ENCODE results near the gene CALML5. TPM values are rescaled to one million over a fixed set of nuclear protein-coding genes. Genes with fewer than 3 reads are reported as not detected.

CALML5 gene, protein sequence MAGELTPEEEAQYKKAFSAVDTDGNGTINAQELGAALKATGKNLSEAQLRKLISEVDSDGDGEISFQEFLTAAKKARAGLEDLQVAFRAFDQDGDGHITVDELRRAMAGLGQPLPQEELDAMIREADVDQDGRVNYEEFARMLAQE
- not detected in 2 replicates for total RNA-seq

DNA sequence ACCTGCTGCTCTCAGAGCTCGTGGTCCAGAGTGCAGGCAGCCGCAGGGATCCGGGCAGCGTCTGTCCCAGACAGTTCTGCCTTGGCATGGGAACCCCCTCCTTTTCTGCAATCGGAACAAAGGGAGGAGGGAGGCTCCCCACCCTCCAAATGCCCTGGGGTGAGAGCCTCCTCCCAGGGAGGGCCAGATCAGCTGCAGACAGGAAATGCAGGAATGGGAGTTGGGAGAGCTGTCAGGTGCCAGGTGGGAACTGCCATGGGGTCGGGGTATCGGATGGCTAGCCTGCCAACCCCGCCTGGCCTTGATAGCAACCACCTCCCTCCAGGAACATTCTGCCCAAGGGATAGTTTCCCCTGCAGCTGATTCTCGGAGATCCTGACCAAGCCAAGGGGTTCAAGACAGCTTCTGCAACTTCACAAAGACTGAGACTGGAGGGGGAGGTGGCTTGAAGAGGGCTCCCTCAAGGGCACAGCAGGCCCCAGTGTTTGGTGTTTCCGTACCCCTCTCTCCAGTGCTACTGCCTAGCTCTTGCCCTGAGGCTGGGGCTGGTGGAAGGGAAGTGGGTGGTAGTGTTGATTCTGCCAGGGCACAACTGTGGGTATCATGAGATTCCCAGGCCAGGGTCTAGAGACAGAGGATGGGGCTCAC, at the start of gene CALML5:
Gene CALML5, minus strand, starts transcription at position 78 of the 648 bp plus-strand sequence. CDS start 132 bp downstream, outside the sequence.

DNA sequence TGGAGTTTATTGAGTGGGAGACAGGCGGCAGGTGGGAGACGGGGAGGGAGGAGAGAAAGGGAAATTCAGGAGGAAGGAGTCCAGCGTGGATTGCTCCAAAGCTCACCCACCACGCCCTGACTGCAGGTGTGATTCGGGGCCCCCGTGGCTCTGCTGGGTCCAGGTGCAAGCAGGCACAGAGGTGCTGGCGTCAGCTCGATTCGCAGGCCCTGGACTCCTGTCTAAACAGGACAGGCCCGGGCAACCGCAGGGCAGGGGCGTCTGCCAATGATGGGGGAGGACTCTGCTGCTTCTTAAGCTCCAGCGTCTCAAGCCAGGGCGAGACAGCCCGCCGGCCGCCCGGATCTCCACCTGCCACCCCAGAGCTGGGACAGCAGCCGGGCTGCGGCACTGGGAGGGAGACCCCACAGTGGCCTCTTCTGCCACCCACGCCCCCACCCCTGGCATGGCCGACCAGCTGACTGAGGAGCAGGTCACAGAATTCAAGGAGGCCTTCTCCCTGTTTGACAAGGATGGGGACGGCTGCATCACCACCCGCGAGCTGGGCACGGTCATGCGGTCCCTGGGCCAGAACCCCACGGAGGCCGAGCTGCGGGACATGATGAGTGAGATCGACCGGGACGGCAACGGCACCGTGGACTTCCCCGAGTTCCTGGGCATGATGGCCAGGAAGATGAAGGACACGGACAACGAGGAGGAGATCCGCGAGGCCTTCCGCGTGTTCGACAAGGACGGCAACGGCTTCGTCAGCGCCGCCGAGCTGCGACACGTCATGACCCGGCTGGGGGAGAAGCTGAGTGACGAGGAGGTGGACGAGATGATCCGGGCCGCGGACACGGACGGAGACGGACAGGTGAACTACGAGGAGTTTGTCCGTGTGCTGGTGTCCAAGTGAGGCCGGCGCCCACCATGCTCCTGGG, 25.5 kb upstream of the CALML5 start, which contains the start of gene CALML3:
Gene CALML3, plus strand, starts transcription at position 321 of the 920 bp plus-strand sequence. Its CDS starts 125 bp downstream, at position 446.

Other genes starting within 250 kb of the CALML5 start
- gene UCN3, start 134.6 kb downstream of the CALML5 start, total RNA-seq = not detected in 2 replicates
- gene TUBAL3, start 94.7 kb downstream of the CALML5 start, total RNA-seq = 0.18 and 0.19 TPM in 2 replicates
- 15.2 and 18.2 TPM in 2 replicates for gene NET1, start 87.0 kb downstream of the CALML5 start, total RNA-seq
- gene CALML3, start 25.4 kb upstream of the CALML5 start, total RNA-seq = not detected in 2 replicates
- 6.2 and 10.6 TPM in 2 replicates for gene ASB13, start 167.0 kb upstream of the CALML5 start, total RNA-seq
- 47.9 and 72.0 TPM in 2 replicates for gene TASOR2, start 185.3 kb upstream of the CALML5 start, total RNA-seq